ENCODE results near the gene SNAPC3.

GRCh38 chr9:15386465-15386864 lies 36.2 kb upstream of the SNAPC3 start:
- TF ChIP-seq SP1 (IDR thresholded peaks at IDR 0.05) (no peak), SUZ12 (IDR thresholded peaks at IDR 0.05) (no peak)
